H1 (cell line): ENCODE measurements around the gene TBC1D22B. TPM values are rescaled to one million over a fixed set of nuclear protein-coding genes. Genes with fewer than 3 reads are reported as not detected.

Source experiments
- CTCF ChIA-PET: fragments of 300-600 bp; sonication (Branson Sonifier 250); formaldehyde crosslinking; loops from one replicate; lab custom pipeline; 2021; ENCODE audit not compliant: partially characterized antibody; lab: Charles Lee
- POLR2A ChIA-PET: fragments of 300-600 bp; sonication (Branson Sonifier 250); formaldehyde crosslinking; loops from one replicate; lab custom pipeline; 2021; ENCODE audit warnings: inconsistent platforms; ENCODE audit not compliant: partially characterized antibody; lab: Charles Lee
- DNase-seq, 2 experiments: peaks; one replicate each; pipeline versions ENCODE4 v3.0.0 to v3.0.0-alpha.2; 2010 to 2022; ENCODE audit warnings: low spot score in 2 of 2, low read depth in 1 of 2, mixed read lengths in 1 of 2
- FAIRE-seq: peaks from 2 replicates; lab custom pipeline; 2011; peaks lifted over from hg19 to GRCh38; lab: Jason Lieb, UNC
- H2AFZ ChIP-seq: 2 replicates; pipeline ENCODE4 v1.8.1; 2012; ENCODE audit warnings: low read length, inconsistent platforms
- H2AK5ac ChIP-seq: 2 replicates; pipeline ENCODE4 v1.6.1; 2013; ENCODE audit warnings: low read depth, low read length
- H2BK120ac ChIP-seq: replicated peaks from 2 replicates; pipeline ENCODE3; 2013; ENCODE audit warnings: low read depth, low read length, inconsistent platforms
- H2BK12ac ChIP-seq: 2 replicates; pipeline ENCODE4 v1.6.1; 2013; ENCODE audit warnings: low read depth, low read length
- H2BK15ac ChIP-seq: 2 replicates; pipeline ENCODE4 v1.6.1; 2013; ENCODE audit warnings: low read length
- H2BK20ac ChIP-seq: 2 replicates; pipeline ENCODE4 v1.6.1; 2013; ENCODE audit warnings: low read length
- H2BK5ac ChIP-seq: 2 replicates; pipeline ENCODE4 v1.6.1; 2013; ENCODE audit warnings: low read depth, low read length
- H3K14ac ChIP-seq: 2 replicates; pipeline ENCODE4 v1.6.1; 2013; ENCODE audit warnings: inconsistent platforms; ENCODE audit not compliant: insufficient read length
- H3K18ac ChIP-seq: 2 replicates; pipeline ENCODE4 v1.6.1; 2013; ENCODE audit warnings: low read length; ENCODE audit errors: extremely low read depth
- H3K23ac ChIP-seq: 2 replicates; pipeline ENCODE4 v1.6.1; 2013; ENCODE audit warnings: inconsistent platforms; ENCODE audit not compliant: insufficient read length
- H3K23me2 ChIP-seq: 2 replicates; pipeline ENCODE4 v1.6.1; 2013; ENCODE audit warnings: low read depth, low read length
- H3K27ac ChIP-seq: 2 replicates; pipeline ENCODE4 v1.6.1; 2011; ENCODE audit warnings: low read depth, low read length, inconsistent platforms
- H3K27me3 ChIP-seq, 4 experiments: replicated peaks in 1 of 4; 1 replicate in 1 of 4; 2 replicates in 3 of 4; pipeline versions ENCODE4 v1.6.1 to v1.8.1; 2011 to 2013; ENCODE audit warnings: low read length in 3 of 4, mild to moderate bottlenecking in 3 of 4, inconsistent platforms in 2 of 4, mixed read lengths in 2 of 4, moderate library complexity in 1 of 4; ENCODE audit not compliant: control insufficient read depth in 3 of 4, insufficient read depth in 3 of 4; ENCODE audit errors: extremely low read depth in 1 of 4
- H3K36me3 ChIP-seq, 4 experiments: 2 replicates each; pipeline versions ENCODE4 v1.6.1 to v1.8.1; 2011 to 2013; ENCODE audit warnings: mild to moderate bottlenecking in 4 of 4, low read length in 3 of 4, moderate library complexity in 2 of 4, control low read depth in 1 of 4, inconsistent platforms in 1 of 4; ENCODE audit not compliant: insufficient read depth in 4 of 4, control insufficient read depth in 2 of 4
- H3K4ac ChIP-seq: replicated peaks from 2 replicates; pipeline ENCODE3; 2013; ENCODE audit warnings: low read length, low read depth, mixed read lengths, inconsistent platforms; ENCODE audit not compliant: insufficient read length
- H3K4me1 ChIP-seq, 4 experiments: replicated peaks in 1 of 4; 1 replicate in 1 of 4; 2 replicates in 3 of 4; pipeline versions ENCODE4 v1.6.1 to v1.8.1; 2011 to 2013; ENCODE audit warnings: low read length in 3 of 4, inconsistent platforms in 2 of 4, mixed read lengths in 1 of 4; ENCODE audit not compliant: insufficient read depth in 4 of 4, control insufficient read depth in 3 of 4
- H3K4me2 ChIP-seq, 2 experiments: 2 replicates each; pipeline versions ENCODE4 v1.6.1 to v1.8.1; 2011 to 2013; ENCODE audit warnings: low read depth in 2 of 2, low read length in 2 of 2, control low read depth in 1 of 2, inconsistent platforms in 1 of 2, mild to moderate bottlenecking in 1 of 2; ENCODE audit not compliant: insufficient read depth in 1 of 2
- H3K4me3 ChIP-seq, 4 experiments: fragments of 200-600, 300-600 bp in 1 of 4; sonication (generic), shearing (Covaris generic), sonication (Bioruptor Twin) in 1 of 4; 2 replicates each; pipeline versions ENCODE4 v1.5.1 to v1.8.1; 2011 to 2016; ENCODE audit warnings: low read length in 4 of 4, low read depth in 3 of 4, control low read depth in 2 of 4, inconsistent platforms in 2 of 4, mild to moderate bottlenecking in 2 of 4, mixed read lengths in 1 of 4, moderate library complexity in 1 of 4; ENCODE audit not compliant: insufficient read depth in 2 of 4; ENCODE audit errors: extremely low read depth in 1 of 4
- H3K56ac ChIP-seq: replicated peaks from 2 replicates; pipeline ENCODE3; 2013; ENCODE audit warnings: low read depth, mild to moderate bottlenecking, mixed read lengths, low read length, inconsistent platforms; ENCODE audit not compliant: insufficient read length
- H3K79me1 ChIP-seq: 2 replicates; pipeline ENCODE4 v1.6.1; 2013; ENCODE audit warnings: low read depth, low read length, control low read depth
- H3K79me2 ChIP-seq, 2 experiments: 2 replicates each; pipeline versions ENCODE4 v1.6.1 to v1.8.1; 2012 to 2013; ENCODE audit warnings: low read length in 2 of 2, mild to moderate bottlenecking in 2 of 2, inconsistent platforms in 1 of 2; ENCODE audit not compliant: insufficient read depth in 2 of 2, control insufficient read depth in 1 of 2
- H3K9ac ChIP-seq, 4 experiments: replicated peaks in 1 of 4; 1 replicate in 1 of 4; 2 replicates in 3 of 4; pipeline versions ENCODE4 v1.6.1 to v1.8.1; 2011 to 2013; ENCODE audit warnings: low read depth in 3 of 4, low read length in 3 of 4, control low read depth in 2 of 4, mild to moderate bottlenecking in 2 of 4, moderate library complexity in 2 of 4, inconsistent platforms in 1 of 4; ENCODE audit errors: extremely low read depth in 1 of 4
- H3K9me3 ChIP-seq, 2 experiments: 2 replicates each; pipeline versions ENCODE4 v1.6.1 to v1.8.1; 2012 to 2013; ENCODE audit warnings: mild to moderate bottlenecking in 2 of 2, moderate library complexity in 2 of 2, control low read depth in 1 of 2, inconsistent platforms in 1 of 2, low read depth in 1 of 2, low read length in 1 of 2, mixed read lengths in 1 of 2; ENCODE audit not compliant: insufficient read depth in 2 of 2
- H4K20me1 ChIP-seq, 2 experiments: replicated peaks in 1 of 2; 2 replicates each; pipeline versions ENCODE3 to v1.8.1; 2011 to 2013; ENCODE audit warnings: inconsistent platforms in 2 of 2, low read length in 2 of 2, mild to moderate bottlenecking in 1 of 2; ENCODE audit not compliant: insufficient read depth in 2 of 2, control insufficient read depth in 1 of 2
- H4K5ac ChIP-seq: 2 replicates; pipeline ENCODE4 v1.6.1; 2013; ENCODE audit warnings: low read length, low read depth, mixed read lengths, inconsistent platforms; ENCODE audit not compliant: insufficient read length
- H4K8ac ChIP-seq: 2 replicates; pipeline ENCODE4 v1.8.0; 2013; ENCODE audit warnings: mild to moderate bottlenecking, moderate library complexity, low read length, inconsistent platforms; ENCODE audit not compliant: insufficient read depth; ENCODE audit errors: extremely low read depth
- H4K91ac ChIP-seq: replicated peaks from 2 replicates; pipeline ENCODE3; 2013; ENCODE audit warnings: low read length, mixed read lengths, inconsistent platforms; ENCODE audit not compliant: insufficient read length
- BCL11A ChIP-seq, 2 experiments: IDR thresholded peaks; one replicate each; pipeline ENCODE4 v1.6.1; 2011; ENCODE audit warnings: low read depth in 2 of 2, low read length in 2 of 2, mild to moderate bottlenecking in 2 of 2
- CTBP2 ChIP-seq: IDR thresholded peaks from 2 replicates; pipeline ENCODE4 v1.7.0; 2011; ENCODE audit warnings: borderline replicate concordance, mild to moderate bottlenecking, moderate library complexity, mixed read lengths, low read length; ENCODE audit not compliant: insufficient read depth, insufficient read length
- EGR1 ChIP-seq: IDR thresholded peaks from 2 replicates; pipeline ENCODE4 v1.6.1; 2011; ENCODE audit warnings: low read depth, low read length, borderline replicate concordance
- KDM1A ChIP-seq: fragments of 200-600, 300-600 bp; sonication (generic); IDR thresholded peaks from 2 replicates; pipeline ENCODE4 v1.7.1; 2016; ENCODE audit warnings: mild to moderate bottlenecking, low read length, borderline replicate concordance
- KDM5A ChIP-seq: fragments of 200-600 bp; IDR thresholded peaks from 2 replicates; pipeline ENCODE4 v1.7.1; 2012; ENCODE audit warnings: mild to moderate bottlenecking, low read length, inconsistent platforms, mixed read lengths
- NANOG ChIP-seq: IDR thresholded peaks from 2 replicates; pipeline ENCODE4 v1.6.1; 2011; ENCODE audit warnings: low read length, low read depth, mild to moderate bottlenecking, inconsistent platforms; ENCODE audit not compliant: insufficient read depth, poor library complexity, severe bottlenecking
- SP1 ChIP-seq: IDR thresholded peaks from 2 replicates; pipeline ENCODE4 v1.6.1; 2011; ENCODE audit warnings: low read depth, low read length
- SUZ12 ChIP-seq: fragments of 200-600 bp; sonication (generic); IDR thresholded peaks from 2 replicates; pipeline ENCODE4 v1.6.1; 2012; ENCODE audit warnings: mild to moderate bottlenecking, inconsistent platforms, low read length, moderate library complexity, mixed read lengths
- TAF7 ChIP-seq: optimal IDR thresholded peaks from 2 replicates; pipeline ENCODE3; 2011; ENCODE audit warnings: low read depth, mild to moderate bottlenecking, inconsistent platforms, low read length, moderate library complexity, borderline replicate concordance
- TCF12 ChIP-seq: IDR thresholded peaks from 2 replicates; pipeline ENCODE4 v1.6.1; 2011; ENCODE audit warnings: low read depth, mild to moderate bottlenecking, low read length
- WGBS, 2 experiments: shearing (Covaris generic) in 1 of 2; methylation state at CpG; one replicate each; pipeline versions ENCODE4 v1.1.6 to v1.1.7; 2013 to 2015; ENCODE audit warnings: low lambda C conversion rate in 2 of 2, mixed read lengths in 2 of 2, inconsistent platforms in 1 of 2, low coverage in 1 of 2, missing lambda C conversion rate in 1 of 2; ENCODE audit not compliant: insufficient replicate concordance in 2 of 2, insufficient coverage in 1 of 2, insufficient read length in 1 of 2; ENCODE audit errors: extremely low coverage in 1 of 2, missing lambda C conversion rate in 1 of 2; 5-methylcytosine and 5-hydroxymethylcytosine counted together
- polyA plus RNA-seq, 7 experiments: library from polyadenylated mRNA; depleted of rRNA in 3 of 7; stranded (reverse) in 5 of 7; unstranded in 2 of 7; fragments of >200 nt in 5 of 7; fragments of 200-250 nt in 2 of 7; gene quantifications; 1 replicate in 5 of 7; 2 replicates in 1 of 7; 4 replicates in 1 of 7; pipeline versions ENCODE4 v1.2.1 to v1.2.3, GENCODE V29; 2011 to 2013; ENCODE audit warnings: missing spikeins in 2 of 7, mixed read lengths in 2 of 7
- total RNA-seq: library from RNA; stranded (reverse); fragmentation: NEBNext Ultra II Directional; extraction: Animal tissue kit (Norgen Biotek cat#: 25700); gene quantifications from 2 replicates; pipeline ENCODE4 v1.2.1, GENCODE V29; 2021

TBC1D22B gene
- total and polyA plus RNA-seq, 2 of the 8 experiments (the other 6 are each of a cell fraction or from before 2014, with no cell fraction given), result 10.1 to 17.4 TPM

DNA sequence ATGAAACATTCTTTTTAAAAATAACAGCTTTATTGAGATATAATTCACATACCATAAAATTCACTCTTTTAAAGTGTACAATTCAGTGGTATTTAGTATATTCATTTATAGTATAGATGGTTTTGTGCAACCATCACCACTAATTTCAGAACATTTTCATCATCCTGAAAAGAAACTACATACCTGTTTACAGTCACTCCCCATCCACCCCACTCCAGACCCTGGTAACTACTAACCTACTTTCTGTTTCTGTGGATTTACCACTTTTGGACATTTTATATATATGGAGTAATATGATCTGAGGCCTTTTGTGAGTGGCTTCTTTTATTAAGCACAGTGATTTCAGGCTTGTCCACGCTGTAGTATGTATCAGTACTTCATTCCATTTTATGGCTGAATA lies 2.9 kb downstream of the TBC1D22B start:
- H3K27ac ChIP-seq, result no peak overlapping the region
- FAIRE-seq, result no peak
- no peak overlapping the region for H2BK15ac ChIP-seq
- no peak overlapping the region for H2BK12ac ChIP-seq
- peaks cover 7% of the 10 kb centered on the region for H3K23me2 ChIP-seq
- H3K79me1 ChIP-seq, result 0 out of 2 replicates have a peak, but pooled peaks cover 2% of the 10 kb centered on the region
- CTCF ChIA-PET, result no interaction called here
- no peak overlapping the region for H3K14ac ChIP-seq
- no peak overlapping the region for H2AFZ ChIP-seq
- no peak overlapping the region for H3K4me2 ChIP-seq
- no peaks in the 10 kb centered on the region for H3K27me3 ChIP-seq
- no peak overlapping the region for H2BK5ac ChIP-seq
- H2BK20ac ChIP-seq, result no peak overlapping the region
- no peak overlapping the region for H4K8ac ChIP-seq
- H3K4ac ChIP-seq, result no peak overlapping the region
- no peak overlapping the region for H4K91ac ChIP-seq
- WGBS, 2 experiments, result 88% methylated on average over 1 of the region's 1 CpG; no CpG with 5 or more reads in 1 of the 2 experiments
- no peak overlapping the region for H3K4me3 ChIP-seq
- no peaks in the 10 kb centered on the region for H3K9me3 ChIP-seq
- H3K36me3 ChIP-seq, result no peaks in the 10 kb centered on the region
- DNase-seq, result no peak
- H4K5ac ChIP-seq, result no peak overlapping the region
- no peak overlapping the region for H2AK5ac ChIP-seq
- H3K56ac ChIP-seq, result no peak overlapping the region
- TF ChIP-seq TCF12, result no peak
- TF ChIP-seq SUZ12, result no peak
- TF ChIP-seq CTBP2, result no peak
- TF ChIP-seq EGR1, result no peak
- no peak for TF ChIP-seq KDM5A
- TF ChIP-seq TAF7, result no peak
- no peak for TF ChIP-seq SP1
- TF ChIP-seq NANOG, result no peak
- TF ChIP-seq KDM1A, result no peak
- TF ChIP-seq BCL11A (IDR thresholded peaks at IDR 0.05; ENCODE audit: low read depth in 2 of 2, low read length in 2 of 2), result no peak
- peaks cover 0 to 8% (median 5%) of the 10 kb centered on the region in 4 experiments; a peak in 4 of 7 replicates for H3K4me1 ChIP-seq
- no peak overlapping the region for H3K23ac ChIP-seq
- H3K9ac ChIP-seq, result no peak overlapping the region
- no peaks in the 10 kb centered on the region for H4K20me1 ChIP-seq
- H3K18ac ChIP-seq, result no peak overlapping the region
- peaks cover 0 to 69% of the 10 kb centered on the region in 2 experiments; a peak in 2 of 4 replicates for H3K79me2 ChIP-seq
- POLR2A ChIA-PET, result interaction anchor here (0.6 kb wide), 1 partner anchor 114 kb away, joined by 3 read pairs; no protein-coding TSS in a partner anchor
- H2BK120ac ChIP-seq, result no peak overlapping the region
